HL-60/S4 treated with retinoic acid at 250 ng/mL for 4 days and 3 days (cell line): ENCODE results near the gene DNAJB7.
"Not testable (repeated sequence)": the region's sequence is repeated elsewhere in the genome, so short reads cannot be mapped to it uniquely, and the experiment has no call there.

Source experiments
- in situ Hi-C: fragments of 300-500 bp; cut with MboI; formaldehyde crosslinking; loops from 2 replicates; pipeline ENCODE4 v1.7.0; 2022; ENCODE audit warnings: low sequenced_read_pairs

DNAJB7 gene

GRCh38 chr22:40862013-40862412 is at the start of gene DNAJB7:
Gene DNAJB7, minus strand, starts transcription at chr22:40862113. Its CDS starts 119 bp downstream, at chr22:40861994.
- in situ Hi-C loops, result no loop called here

DNA sequence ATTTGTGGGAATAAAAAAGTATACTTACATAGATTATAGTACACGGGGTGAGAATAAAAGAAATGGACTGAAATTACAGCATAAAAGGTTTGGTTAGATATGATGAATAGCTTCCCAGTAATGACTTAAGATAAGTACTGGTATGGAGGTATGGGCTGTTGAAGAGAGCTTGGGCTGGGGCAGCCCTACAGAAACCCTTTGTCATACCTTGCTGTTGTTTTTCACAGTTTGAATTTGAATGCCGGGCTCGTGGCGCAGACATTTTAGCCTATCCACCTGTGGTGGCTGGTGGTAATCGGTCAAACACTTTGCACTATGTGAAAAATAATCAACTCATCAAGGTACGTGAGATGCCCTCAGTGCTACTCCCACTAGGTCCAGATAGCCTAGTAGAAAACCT is 47.0 kb upstream of the DNAJB7 start:
- in situ Hi-C loops, result no loop called here

GRCh38 chr22:40904101-40904500 is 42.2 kb upstream of the DNAJB7 start:
- in situ Hi-C loops, result no loop called here

- in situ Hi-C loops, result no loop called here
Observed at GRCh38 chr22:40898850-40899357, 37.0 kb upstream of the DNAJB7 start.

DNA sequence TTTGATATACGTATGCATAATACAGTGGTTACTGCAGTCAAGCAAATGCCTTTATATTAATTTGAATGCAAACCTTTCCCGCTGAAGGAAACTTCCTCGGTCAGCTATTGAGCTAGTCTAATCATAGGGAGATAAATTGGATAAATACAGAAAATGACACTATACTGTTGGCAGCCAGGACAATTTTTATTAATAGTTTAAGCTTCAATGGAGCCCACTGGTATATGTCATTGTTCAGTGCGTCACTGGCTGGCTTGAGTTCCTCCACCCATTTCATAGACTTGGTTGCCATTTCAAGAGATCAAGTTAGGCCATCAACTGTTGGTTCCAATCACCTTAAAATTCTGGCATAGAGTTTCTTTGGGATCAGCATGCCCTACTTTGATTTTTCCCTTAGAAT is 32.5 kb upstream of the DNAJB7 start:
- in situ Hi-C loops, result no loop called here

- in situ Hi-C loops, result no loop called here
Observed at GRCh38 chr22:40890881-40891280, 29.0 kb upstream of the DNAJB7 start.

DNA sequence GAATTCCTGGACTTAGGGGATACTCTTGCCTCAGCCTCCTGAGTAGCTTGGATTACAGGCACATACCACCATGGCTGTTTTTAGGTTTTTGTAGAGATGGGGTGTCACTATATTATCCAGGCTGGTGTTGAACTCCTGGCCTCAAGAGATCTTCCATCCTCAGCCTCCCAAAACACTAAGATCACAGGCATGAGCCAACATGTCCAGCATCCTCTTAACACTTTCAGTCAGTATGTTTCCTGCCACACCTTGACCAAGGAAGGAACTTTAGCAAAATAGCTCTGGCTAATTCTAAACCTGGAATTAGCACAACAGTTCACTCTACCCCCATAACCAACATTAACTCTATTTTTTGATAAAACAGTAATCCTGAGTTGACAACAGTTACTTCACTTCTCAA is 27.2 kb upstream of the DNAJB7 start:
- in situ Hi-C loops, result no loop called here

DNA sequence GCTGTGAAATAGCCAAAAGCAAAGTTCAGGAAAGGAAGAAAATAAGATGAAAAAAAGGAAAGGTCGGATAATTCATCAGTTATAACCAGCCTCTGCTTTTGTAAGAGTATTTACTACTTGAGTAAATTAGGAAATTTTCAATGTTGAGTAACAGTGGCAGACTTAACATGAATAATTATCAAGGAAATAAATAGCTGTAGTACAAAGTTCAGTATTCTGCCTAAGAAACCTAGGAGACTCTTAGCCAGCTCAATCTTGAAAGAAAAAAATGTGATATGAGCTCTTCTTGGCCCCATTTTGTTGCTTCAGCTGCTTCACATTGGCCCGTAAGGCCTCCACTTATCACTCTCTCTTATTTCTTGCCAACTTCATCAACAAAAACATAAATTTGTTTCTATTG is 17.0 kb upstream of the DNAJB7 start:
- in situ Hi-C loops, result no loop called here

- in situ Hi-C loops, result no loop called here
Observed at GRCh38 chr22:40877488-40877887, 15.6 kb upstream of the DNAJB7 start.

DNA sequence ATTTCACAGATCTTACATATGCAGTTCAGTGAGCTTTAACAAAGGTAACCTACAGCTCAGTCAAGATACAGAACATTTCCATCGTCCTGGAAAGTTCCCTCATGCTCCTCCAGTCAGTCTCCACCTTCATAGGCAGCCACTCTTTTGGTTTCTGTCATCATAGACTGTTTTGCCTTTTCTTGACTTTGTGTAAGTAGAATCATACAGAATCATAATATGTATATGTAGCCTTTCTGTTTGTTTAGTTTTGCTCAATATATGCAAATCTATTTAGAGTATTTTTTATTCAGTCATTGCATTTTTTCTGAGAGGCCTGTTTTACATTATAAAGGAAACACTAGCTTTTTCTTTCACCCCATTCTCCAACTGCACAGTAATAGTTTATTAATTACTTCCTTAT is 15.0 kb upstream of the DNAJB7 start:
- in situ Hi-C loops, result no loop called here

DNA sequence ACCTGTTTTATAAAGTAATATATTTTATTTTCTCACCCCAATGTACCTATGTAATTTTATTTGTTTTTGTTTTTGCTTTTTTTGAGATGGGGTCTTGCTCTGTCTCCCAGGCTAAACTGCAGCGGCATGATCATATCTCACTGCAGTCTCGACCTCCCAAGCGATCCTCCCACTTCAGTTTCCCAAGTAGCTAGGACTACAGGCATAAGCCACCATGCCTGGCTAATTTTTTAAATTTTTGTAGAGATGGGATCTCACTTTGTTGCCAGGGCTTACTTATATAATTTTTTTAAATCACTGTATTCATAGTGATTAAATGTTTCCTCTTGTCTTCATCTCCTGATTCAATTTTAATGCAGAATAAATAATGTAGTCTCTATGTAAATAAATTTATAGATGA is 13.2 kb upstream of the DNAJB7 start:
- in situ Hi-C loops, result no loop called here

- in situ Hi-C loops, result no loop called here
Observed at GRCh38 chr22:40874016-40874415, 12.1 kb upstream of the DNAJB7 start.

DNA sequence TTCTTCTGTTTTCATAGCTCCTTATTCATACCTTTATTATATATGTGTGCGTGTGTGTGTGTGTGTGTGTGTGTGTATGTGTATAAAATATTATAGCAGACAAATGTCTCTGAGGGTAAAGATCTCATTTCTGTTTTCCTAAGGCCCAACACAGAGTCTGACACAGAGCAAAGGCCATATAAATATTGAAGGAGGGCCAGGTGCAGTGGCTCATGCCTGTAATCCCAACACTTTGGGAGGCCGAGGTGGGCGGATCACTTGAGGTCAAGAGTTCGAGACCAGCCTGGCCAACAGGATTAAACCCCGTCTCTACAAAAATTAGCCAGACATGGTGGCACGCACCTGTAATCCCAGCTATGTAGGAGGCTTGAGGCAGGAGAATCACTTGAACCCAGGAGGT is 6.5 kb upstream of the DNAJB7 start:
- in situ Hi-C loops, result not testable (repeated sequence)

- in situ Hi-C loops, result no loop called here
Observed at GRCh38 chr22:40867109-40867508, 5.2 kb upstream of the DNAJB7 start.

DNA sequence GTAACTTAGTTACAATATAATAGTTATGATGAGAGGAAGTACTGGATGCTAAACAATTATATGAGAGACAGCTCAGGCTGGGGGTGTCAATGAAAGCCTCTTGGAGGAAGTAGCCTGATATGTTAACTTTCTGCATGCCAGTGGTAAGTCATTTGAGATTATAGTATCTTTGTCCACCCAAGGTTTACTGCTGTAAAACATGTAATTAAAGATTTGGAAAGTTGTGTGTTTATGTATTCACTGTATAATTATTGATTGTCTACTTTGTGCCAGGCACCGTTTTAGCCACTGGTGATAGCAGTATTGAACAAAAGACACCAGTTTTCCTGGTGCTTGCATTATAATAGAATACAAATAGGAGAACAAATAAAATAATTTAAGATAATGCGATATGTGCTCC is 624 bp upstream of the DNAJB7 start:
- in situ Hi-C loops, result no loop called here

DNA sequence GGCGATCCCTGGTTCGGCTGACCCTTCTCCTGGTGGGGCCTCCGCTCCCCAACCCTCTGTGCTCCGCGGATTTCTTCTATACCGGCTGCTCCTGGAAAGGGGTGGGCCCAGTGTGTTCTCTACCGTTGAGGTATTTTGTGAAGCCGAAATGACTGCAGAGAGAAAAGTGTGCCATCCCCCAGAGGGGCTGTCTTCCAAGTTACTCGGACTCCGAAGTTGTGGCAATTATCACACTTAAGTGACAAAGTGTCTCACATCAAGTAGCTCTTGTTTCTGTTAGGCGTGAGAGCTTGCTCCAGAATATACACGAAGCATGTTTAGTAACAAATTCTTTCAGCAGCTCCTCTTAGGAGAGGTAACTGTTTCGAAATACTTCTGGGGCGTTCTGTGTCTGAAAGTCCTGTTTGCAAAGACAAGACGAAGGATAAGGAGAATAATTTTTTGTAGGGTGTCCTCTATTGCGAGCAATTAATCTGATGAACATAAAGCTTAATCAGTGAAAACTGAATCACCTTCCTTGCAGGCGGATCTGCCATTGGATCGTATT is 4.5 kb downstream of the DNAJB7 start:
- in situ Hi-C loops, result no loop called here

DNA sequence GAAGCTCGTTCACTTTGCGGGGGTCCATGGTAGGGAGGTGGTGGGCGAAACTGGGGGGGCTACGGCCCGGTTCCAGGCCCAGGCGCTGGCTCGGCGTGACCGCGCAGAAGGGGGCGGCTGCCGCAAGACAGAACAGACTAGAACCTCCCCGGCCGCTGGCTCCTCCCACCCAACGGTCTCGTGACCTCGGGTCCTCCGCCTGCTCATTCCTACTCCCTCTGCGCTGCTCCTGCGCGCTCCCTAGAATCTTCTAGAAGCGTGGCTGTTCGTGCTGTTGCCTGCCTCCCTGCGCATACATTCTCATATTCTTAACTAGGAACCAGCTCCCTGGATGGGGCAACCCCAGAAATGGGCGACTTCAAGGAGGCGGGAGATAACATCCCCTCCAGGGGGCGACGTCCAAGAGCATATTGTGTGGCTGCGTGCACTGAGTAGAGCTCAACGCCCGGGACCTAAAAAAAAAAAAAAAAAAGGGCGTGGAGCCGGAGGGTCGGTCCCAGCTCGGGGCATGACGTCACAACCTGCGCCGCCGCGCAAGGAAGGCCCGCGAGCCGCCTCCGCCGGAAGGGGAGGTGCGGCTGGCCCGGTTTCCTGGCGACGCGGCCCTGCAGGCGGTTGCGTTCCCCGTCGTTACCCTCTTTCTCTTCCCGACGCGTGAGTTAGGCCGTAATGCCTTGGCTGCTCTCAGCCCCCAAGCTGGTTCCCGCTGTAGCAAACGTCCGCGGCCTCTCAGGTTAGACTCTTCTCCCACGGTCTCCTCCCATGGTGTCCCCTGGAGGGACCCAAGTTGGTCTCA is 5.2 kb downstream of the DNAJB7 start, which contains the start of the genes ST13 and XPNPEP3:
Gene ST13, minus strand, starts transcription at position 127 of the 796 bp plus-strand sequence. Its CDS starts 99 bp downstream, at position 28.
Gene XPNPEP3, plus strand, starts transcription at position 636 of the 796 bp plus-strand sequence. Its CDS starts 34 bp downstream, at position 670.
- in situ Hi-C loops, result no loop called here

DNA sequence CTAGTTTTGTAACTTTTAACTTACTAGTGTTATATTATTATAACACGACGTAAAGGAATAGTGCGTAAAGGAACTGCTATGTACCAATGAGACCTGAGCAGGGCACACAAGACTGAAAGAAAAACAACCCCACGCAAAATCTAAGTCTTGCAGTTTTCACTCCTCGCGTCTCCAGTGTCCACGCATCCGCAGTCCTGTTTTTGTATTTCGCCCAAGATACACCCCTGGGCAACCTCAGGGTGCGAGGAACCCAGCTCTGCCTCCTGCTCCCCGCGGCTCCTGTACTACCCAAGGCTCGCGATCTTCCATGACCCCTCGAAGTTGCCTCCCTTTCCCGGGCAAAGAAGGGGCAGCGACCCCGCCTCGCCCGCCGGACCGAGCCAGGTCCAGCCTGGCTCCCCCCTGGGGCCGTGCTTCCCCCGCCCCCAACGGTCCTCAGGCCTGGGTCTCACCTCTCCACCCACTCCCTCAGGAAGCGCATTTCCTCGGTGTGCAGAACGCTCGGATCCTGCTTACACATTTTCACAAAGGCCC is 5.9 kb downstream of the DNAJB7 start:
- in situ Hi-C loops, result no loop called here

DNA sequence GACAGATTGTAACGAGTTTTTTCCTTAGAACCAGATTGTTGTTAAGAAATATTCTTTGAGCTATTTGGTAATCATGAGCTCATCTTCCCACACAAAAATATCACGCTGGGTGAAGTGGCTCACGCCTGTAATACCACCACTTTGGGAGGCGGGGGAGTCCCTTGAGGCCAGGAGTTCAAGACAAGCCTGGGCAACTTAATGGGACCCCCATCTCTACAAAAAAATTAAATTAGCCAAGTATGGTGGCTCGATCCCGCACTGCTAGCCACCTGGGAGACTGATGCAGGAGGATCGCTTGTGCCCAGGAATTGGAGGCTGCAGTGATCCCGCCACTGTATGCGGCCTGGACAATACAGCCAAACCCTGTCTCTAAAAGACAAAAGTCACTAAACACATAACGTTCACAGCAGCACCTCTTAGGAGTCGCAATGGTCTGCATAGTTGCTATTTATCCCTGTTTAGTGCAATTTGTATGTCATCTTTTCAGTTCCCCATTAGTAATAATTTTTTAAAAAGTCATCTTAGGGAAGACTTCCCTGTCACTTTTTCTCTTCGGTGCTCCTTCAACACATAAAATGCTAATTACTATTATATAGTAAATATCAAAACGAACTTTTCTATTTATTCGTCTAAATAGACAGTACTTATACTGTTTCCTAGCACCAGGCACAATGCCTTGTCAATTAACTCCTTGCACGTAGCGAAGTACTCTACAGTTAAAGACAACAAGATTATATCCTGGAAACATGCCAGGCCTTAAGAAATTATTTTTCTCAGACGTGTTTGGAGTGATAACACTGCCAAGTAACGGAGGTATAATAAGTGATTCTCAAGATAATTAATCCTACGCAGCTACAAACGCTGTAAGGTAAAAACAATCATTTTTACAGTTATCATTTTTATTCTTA is 6.6 kb downstream of the DNAJB7 start:
- in situ Hi-C loops, result no loop called here

GRCh38 chr22:40853961-40854360 is 8.0 kb downstream of the DNAJB7 start:
- in situ Hi-C loops, result no loop called here

DNA sequence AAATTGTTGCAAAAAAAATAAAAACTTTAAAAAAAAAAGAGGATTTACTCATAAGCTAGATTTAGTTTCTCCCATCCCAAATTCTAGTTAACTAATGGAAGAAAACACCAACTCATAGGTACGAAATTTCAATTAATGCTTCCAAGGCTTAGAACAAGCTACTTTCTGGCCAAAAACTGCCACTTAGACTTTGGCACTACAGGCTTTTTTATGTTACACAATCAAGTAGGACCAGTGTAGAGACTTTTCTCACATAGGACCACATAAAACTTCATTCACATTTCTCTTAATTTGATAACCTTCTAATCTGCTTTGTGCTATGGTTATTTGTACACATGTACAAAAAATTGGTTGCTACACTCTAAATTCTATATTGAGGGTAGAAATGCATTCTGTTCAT is 8.6 kb downstream of the DNAJB7 start:
- in situ Hi-C loops, result no loop called here
